GM12801 (cell line): Measurements from ENCODE around the gene RTBDN.

Source experiments
- TF ChIP-seq, protein P1 (sequence below): IDR thresholded peaks from one replicate; pipeline ENCODE4 v1.5.1; 2011; ENCODE audit warnings: control low read depth; ENCODE audit not compliant: insufficient read length; ENCODE audit errors: extremely low read depth

Gene RTBDN

DNA sequence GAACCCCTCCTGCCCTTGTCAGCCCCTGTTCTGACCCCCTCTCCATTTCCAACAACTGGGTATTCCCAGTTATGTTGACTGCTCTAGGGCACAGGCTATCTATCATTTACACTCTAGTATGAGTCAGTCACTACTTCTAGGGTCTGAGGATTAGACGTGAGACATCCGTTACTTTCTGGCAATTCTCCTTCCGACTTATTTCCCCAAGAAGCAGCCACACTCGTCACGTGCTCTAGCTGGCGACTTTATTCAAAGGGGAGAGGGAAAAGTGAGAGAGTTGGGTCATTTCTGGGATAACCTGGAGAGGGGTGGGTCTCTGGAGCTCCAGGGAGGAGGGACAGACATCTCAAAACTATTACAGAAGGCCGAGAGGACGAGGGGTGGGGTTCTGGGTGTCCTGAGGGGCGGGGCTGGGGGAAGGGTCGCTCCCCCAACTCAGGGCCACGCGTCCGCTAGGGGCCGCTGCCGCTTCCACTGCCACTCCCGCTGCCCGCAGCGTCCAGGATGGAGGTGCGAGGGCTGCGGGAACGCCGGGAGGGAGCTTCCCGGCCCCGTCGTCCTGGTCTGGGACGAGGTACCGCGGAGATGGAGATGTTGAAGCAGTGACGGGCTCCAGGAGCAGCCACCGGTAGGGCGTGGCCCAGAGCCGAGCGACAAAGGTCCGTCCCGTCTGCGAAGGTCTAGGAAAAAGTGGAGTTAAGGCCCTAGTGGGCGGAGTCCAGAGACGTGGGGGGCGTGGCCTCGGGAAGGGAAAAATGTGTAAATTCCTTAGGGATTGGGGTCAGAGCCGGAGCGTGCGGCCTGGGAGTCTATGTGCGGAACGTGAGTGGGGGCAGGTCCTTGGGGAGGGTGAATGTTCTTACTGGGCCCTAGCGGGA lies 8.9 kb downstream of the RTBDN start:
- TF ChIP-seq, protein P1, sequence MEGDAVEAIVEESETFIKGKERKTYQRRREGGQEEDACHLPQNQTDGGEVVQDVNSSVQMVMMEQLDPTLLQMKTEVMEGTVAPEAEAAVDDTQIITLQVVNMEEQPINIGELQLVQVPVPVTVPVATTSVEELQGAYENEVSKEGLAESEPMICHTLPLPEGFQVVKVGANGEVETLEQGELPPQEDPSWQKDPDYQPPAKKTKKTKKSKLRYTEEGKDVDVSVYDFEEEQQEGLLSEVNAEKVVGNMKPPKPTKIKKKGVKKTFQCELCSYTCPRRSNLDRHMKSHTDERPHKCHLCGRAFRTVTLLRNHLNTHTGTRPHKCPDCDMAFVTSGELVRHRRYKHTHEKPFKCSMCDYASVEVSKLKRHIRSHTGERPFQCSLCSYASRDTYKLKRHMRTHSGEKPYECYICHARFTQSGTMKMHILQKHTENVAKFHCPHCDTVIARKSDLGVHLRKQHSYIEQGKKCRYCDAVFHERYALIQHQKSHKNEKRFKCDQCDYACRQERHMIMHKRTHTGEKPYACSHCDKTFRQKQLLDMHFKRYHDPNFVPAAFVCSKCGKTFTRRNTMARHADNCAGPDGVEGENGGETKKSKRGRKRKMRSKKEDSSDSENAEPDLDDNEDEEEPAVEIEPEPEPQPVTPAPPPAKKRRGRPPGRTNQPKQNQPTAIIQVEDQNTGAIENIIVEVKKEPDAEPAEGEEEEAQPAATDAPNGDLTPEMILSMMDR, result no peak

DNA sequence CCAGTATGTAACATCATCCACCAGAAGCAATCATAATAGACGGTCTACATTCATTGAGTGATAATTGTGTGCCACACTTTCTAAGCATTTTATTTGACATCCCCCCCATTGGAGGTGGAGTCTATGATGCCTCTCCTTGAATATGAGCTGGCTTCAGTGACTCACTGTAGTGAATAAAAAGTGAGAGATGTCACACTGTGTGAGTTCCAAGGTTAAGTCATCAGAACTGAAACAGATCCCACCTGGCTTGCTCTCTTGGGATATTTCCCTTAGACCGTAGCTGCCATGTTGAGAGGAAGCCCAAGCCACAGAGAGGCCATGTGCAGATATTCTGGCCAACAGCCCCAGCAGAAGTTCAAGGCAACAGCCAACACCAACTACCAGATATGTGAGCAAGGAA lies 12.6 kb downstream of the RTBDN start:
- TF ChIP-seq, protein P1, result no peak

DNA sequence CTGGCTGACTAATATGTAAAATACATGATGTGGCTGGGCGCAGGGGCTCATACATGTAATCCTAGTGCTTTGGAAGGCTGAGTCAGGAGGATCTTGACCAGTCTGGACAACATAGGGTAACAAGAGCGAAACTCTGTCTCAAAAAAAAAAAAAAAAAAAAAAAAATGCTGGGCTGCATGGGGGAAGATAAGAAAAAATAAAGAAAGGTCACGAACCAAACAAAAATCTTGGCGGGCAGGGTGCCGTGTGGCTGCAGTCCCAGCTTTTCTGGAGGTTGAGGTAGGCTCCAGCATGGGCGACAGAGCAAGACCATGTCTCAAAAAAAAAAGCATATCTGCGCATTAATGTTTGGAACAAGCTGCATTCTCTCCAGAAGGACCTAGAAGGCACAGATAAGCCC lies 19.3 kb downstream of the RTBDN start:
- TF ChIP-seq, protein P1, result no peak

DNA sequence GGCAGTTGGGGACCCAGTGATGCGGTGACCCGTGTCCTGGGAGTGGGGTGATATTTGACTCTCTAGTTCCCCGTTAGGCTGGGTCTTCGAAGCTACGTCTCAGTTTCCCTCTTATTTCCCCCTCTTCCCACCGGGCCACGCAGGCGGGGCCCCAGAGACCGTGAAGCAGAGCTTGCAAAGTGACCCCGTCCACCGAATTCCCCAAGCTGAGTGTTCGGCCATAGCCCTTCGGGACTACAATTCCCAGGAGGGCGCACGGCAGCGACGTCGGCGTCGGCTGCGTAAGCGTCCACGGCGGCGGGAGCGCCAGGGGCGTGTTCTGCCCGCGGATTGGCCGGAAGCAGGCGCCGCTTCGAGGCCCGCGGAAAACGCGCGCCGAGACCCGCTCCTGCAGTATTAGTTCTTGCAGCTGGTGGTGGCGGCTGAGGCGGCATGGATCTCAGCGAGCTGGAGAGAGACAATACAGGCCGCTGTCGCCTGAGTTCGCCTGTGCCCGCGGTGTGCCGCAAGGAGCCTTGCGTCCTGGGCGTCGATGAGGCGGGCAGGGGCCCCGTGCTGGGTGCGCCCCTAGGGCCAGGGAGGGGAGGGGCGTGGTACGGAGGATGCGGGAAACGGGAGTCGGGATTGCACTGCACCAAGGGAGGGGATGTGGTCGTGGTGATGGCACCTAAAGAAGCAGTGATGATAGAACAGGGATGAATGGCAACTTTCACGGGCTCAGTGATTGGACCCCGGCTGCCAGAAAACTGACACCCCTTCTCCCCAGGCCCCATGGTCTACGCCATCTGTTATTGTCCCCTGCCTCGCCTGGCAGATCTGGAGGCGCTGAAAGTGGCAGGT lies 27.9 kb downstream of the RTBDN start, which contains the start of gene RNASEH2A:
Gene RNASEH2A (plus strand): TSS at position 343 of the 840 bp plus-strand sequence. CDS start 90 bp downstream, at position 433.
- TF ChIP-seq, protein P1, result no peak

DNA sequence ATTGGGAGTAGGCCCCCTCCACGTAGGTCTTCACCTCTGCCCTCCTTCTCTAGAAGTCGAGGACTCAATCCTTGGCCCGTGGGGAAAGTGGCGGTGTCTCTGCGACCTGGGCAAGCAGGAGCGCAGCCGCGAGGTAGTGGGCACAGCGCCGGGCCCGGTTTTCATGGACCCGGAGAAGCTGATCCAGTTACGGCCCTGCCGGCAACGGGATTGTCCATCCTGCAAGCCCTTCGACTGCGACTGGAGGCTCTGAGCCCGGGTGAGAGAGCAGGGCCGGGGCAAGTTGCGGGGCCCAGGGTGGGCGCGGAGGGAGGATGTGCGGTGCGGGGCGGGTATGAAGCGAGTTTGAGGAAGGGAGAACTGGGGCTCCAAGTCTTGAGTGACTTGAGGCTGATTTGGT lies 30.3 kb downstream of the RTBDN start:
- TF ChIP-seq, protein P1, result no peak

DNA sequence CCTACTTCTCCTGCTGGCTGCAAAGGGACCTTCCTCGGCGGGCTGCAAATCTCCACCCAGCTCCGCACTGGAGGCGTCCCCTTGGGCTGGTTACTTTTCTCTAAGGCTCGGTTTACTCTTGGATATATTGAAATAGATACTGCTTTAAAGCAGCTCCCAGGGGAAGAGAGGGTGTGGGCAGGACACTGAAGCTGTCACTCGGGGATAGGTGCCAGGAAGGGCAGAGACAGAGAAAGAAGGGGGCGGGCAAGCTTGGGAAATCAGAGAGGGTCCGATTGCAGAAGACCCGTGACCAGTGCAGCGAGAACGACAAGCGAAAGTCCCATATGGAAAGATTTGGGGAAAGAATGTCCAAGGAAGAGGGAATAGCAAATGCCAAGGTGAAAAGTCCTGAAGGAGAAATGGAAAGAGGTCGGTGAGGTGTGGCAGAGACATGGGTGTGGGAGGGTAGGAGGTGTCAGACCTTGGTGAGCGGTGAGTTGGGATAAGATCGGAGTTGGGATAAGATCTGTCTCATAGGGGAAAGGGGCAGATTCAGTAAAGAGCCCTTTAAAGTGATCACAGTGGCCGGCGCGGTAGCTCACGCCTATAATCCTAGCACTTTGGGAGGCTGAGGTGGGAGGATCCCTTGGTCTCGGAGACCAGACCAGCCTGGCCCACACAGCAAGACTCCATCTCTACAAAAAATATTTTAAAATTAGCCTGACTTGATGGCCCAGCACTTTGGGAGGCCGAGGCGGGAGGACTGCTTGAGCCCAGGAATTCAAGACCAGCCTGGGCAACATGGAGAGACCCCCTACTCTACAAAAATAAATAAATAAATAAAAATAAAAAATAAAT lies 31.9 kb downstream of the RTBDN start:
- TF ChIP-seq, protein P1, result no peak
